ENCODE data around the gene RASSF7.

RASSF7 gene

GRCh38 chr11:586376-587316 lies 25.9 kb downstream of the RASSF7 start:
- Histone ChIP-seq H4K20me1 (ENCODE audit: low read depth, low read length) (no peaks in the 10 kb centered on the region; the same call in 1 of the 2 replicates), H3K4me2 (ENCODE audit: low read depth, low read length, poor library complexity, severe bottlenecking) (no peak overlapping the region), H3K27ac (ENCODE audit: low read depth, low read length) (no peak overlapping the region)

GRCh38 chr11:587546-587945 lies 26.8 kb downstream of the RASSF7 start:
- Histone ChIP-seq H3K4me2 (ENCODE audit: low read depth, low read length, poor library complexity, severe bottlenecking) (no peak overlapping the region), H3K79me2 (ENCODE audit: insufficient read depth, low read length) (no peaks in the 10 kb centered on the region; the same call in 1 of the 2 replicates), H3K9ac (ENCODE audit: low read length) (no peak overlapping the region), H3K36me3 (ENCODE audit: low read length) (peaks cover 12% of the 10 kb centered on the region; the same call in 1 of the 2 replicates), H3K4me3 (ENCODE audit: insufficient read depth, low read length, poor library complexity, severe bottlenecking) (no peak overlapping the region), H3F3A (ENCODE audit: insufficient read depth) (no peaks in the 10 kb centered on the region), H3K27ac (ENCODE audit: low read depth, low read length) (no peak overlapping the region), H3K27me3 (ENCODE audit: low read length) (no peaks in the 10 kb centered on the region), H4K20me1 (ENCODE audit: low read depth, low read length) (no peaks in the 10 kb centered on the region), H3K9me3 (ENCODE audit: insufficient read depth, low read length) (no peaks in the 10 kb centered on the region), H3K9me2 (replicated peaks; ENCODE audit: insufficient read depth, low read length) (no peaks in the 10 kb centered on the region), H2AFZ (ENCODE audit: low read depth, low read length, severe bottlenecking) (no peak overlapping the region)
- no peak for TF ChIP-seq CTCF (IDR thresholded peaks at IDR 0.05; ENCODE audit: insufficient read depth, low read length, poor library complexity, severe bottlenecking)
- TF ChIP-seq EZH2phosphoT487 (conservative IDR thresholded peaks at IDR 0.05; ENCODE audit: low read length), result no peak

More at GRCh38 chr11:586376-587316, 25.9 kb downstream of the RASSF7 start:
- Histone ChIP-seq H3K79me2 (ENCODE audit: insufficient read depth, low read length) (peaks cover 7% of the 10 kb centered on the region), H3K9ac (ENCODE audit: low read length) (no peak overlapping the region), H2AFZ (ENCODE audit: low read depth, low read length, severe bottlenecking) (no peak overlapping the region), H3F3A (ENCODE audit: insufficient read depth) (no peaks in the 10 kb centered on the region), H3K9me2 (replicated peaks; ENCODE audit: insufficient read depth, low read length) (no peaks in the 10 kb centered on the region), H3K4me3 (ENCODE audit: insufficient read depth, low read length, poor library complexity, severe bottlenecking) (no peak overlapping the region), H3K27me3 (ENCODE audit: low read length) (no peaks in the 10 kb centered on the region), H3K36me3 (ENCODE audit: low read length) (peaks cover 12% of the 10 kb centered on the region; the same call in 1 of the 2 replicates), H3K9me3 (ENCODE audit: insufficient read depth, low read length) (no peaks in the 10 kb centered on the region)
- TF ChIP-seq CTCF (IDR thresholded peaks at IDR 0.05; ENCODE audit: insufficient read depth, low read length, poor library complexity, severe bottlenecking), result no peak
- no peak for TF ChIP-seq EZH2phosphoT487 (conservative IDR thresholded peaks at IDR 0.05; ENCODE audit: low read length)

- H3K79me2 ChIP-seq (ENCODE audit: insufficient read depth, low read length), result no peaks in the 10 kb centered on the region; the same call in 1 of the 2 replicates
- H3F3A ChIP-seq (ENCODE audit: insufficient read depth), result no peaks in the 10 kb centered on the region
- H3K36me3 ChIP-seq (ENCODE audit: low read length), result peaks cover 12% of the 10 kb centered on the region; the same call in 1 of the 2 replicates
- H3K9me2 ChIP-seq (replicated peaks; ENCODE audit: insufficient read depth, low read length), result no peaks in the 10 kb centered on the region
- no peak overlapping the region for H3K27ac ChIP-seq (ENCODE audit: low read depth, low read length)
- H3K4me2 ChIP-seq (ENCODE audit: low read depth, low read length, poor library complexity, severe bottlenecking), result no peak overlapping the region
- H2AFZ ChIP-seq (ENCODE audit: low read depth, low read length, severe bottlenecking), result no peak overlapping the region
- H3K9me3 ChIP-seq (ENCODE audit: insufficient read depth, low read length), result no peaks in the 10 kb centered on the region
- H3K9ac ChIP-seq (ENCODE audit: low read length), result no peak overlapping the region
- TF ChIP-seq EZH2phosphoT487 (conservative IDR thresholded peaks at IDR 0.05; ENCODE audit: low read length) (no peak), CTCF (IDR thresholded peaks at IDR 0.05; ENCODE audit: insufficient read depth, low read length, poor library complexity, severe bottlenecking) (no peak)
- H4K20me1 ChIP-seq (ENCODE audit: low read depth, low read length), result no peaks in the 10 kb centered on the region
- no peak overlapping the region for H3K4me3 ChIP-seq (ENCODE audit: insufficient read depth, low read length, poor library complexity, severe bottlenecking)
- no peaks in the 10 kb centered on the region for H3K27me3 ChIP-seq (ENCODE audit: low read length)
Measured at GRCh38 chr11:587978-588380, 27.2 kb downstream of the RASSF7 start.
